HL-60 (cell line): ENCODE results near the gene SNRNP25.

Experiments used
- CTCF ChIP-seq: IDR thresholded peaks from one replicate; pipeline ENCODE4 v1.5.1; 2011; ENCODE audit warnings: low read length, control low read depth, inconsistent platforms; ENCODE audit not compliant: insufficient read depth
- POLR2AphosphoS5 ChIP-seq: IDR thresholded peaks from 2 replicates; pipeline ENCODE4 v1.6.1; 2012; ENCODE audit warnings: low read depth
- REST ChIP-seq: IDR thresholded peaks from 2 replicates; pipeline ENCODE4 v1.6.1; 2012; ENCODE audit warnings: low read depth; ENCODE audit not compliant: insufficient replicate concordance

- no peak for TF ChIP-seq CTCF
- no peak for TF ChIP-seq REST
- no peak for TF ChIP-seq POLR2AphosphoS5
Measured at GRCh38 chr16:63998-64913, 10.6 kb downstream of the SNRNP25 start.
